Heart right ventricle (tissue), 16 donors: ENCODE results near the gene DNAH1. TPM values are rescaled to one million over a fixed set of nuclear protein-coding genes. Genes with fewer than 3 reads are reported as not detected.

Experiments used
- ATAC-seq, 8 donors: fragments of 200-7000 bp; cut with Tn5 transposase; one replicate each; pipeline ENCODE4 v1.9.1; 2020; ENCODE audit warnings: mild to moderate bottlenecking in 8 of 8, moderate library complexity in 8 of 8, moderate number of reproducible peaks in 1 of 8
- DNase-seq, 2 donors: peaks; one replicate each; pipeline ENCODE4 v3.0.0-alpha.2; 2020
- H3K27ac ChIP-seq, 10 donors: fragments of 200-600 bp; sonication (generic) in 2 of 10; one replicate each; pipeline versions ENCODE4 v1.5.0 to v1.8.0; 2020 to 2022; ENCODE audit warnings: mild to moderate bottlenecking in 3 of 10
- H3K27me3 ChIP-seq, 7 donors: fragments of 200-600 bp; one replicate each; pipeline ENCODE4 v1.8.0; 2021 to 2022; ENCODE audit warnings: mild to moderate bottlenecking in 2 of 7
- H3K36me3 ChIP-seq, 9 donors: fragments of 200-600 bp; sonication (generic) in 1 of 9; one replicate each; pipeline versions ENCODE4 v1.5.0 to v1.8.0; 2020 to 2022; ENCODE audit warnings: mild to moderate bottlenecking in 2 of 9
- H3K4me1 ChIP-seq, 9 donors: fragments of 200-600 bp; sonication (generic) in 1 of 9; one replicate each; pipeline versions ENCODE4 v1.5.0 to v1.8.0; 2020 to 2022; ENCODE audit warnings: mild to moderate bottlenecking in 4 of 9
- H3K4me3 ChIP-seq, 10 donors: fragments of 200-600 bp; sonication (generic) in 2 of 10; one replicate each; pipeline versions ENCODE4 v1.5.0 to v1.8.0; 2020 to 2022; ENCODE audit warnings: mild to moderate bottlenecking in 7 of 10, moderate library complexity in 2 of 10
- H3K9me3 ChIP-seq, 11 donors: fragments of 200-600 bp in 10 of 11; sonication (generic) in 2 of 11; one replicate each; pipeline versions ENCODE4 v1.5.0 to v1.8.0; 2013 to 2022; ENCODE audit warnings: mild to moderate bottlenecking in 2 of 11, control low read depth in 1 of 11, moderate library complexity in 1 of 11
- CTCF ChIP-seq, 9 donors: fragments of 200-600 bp; sonication (generic) in 2 of 9; IDR thresholded peaks; one replicate each; pipeline versions ENCODE4 v1.5.0 to v1.8.0; 2021 to 2022; ENCODE audit warnings: antibody characterized with exemption in 9 of 9, mild to moderate bottlenecking in 5 of 9, moderate library complexity in 1 of 9
- WGBS, 2 donors: extraction: QIAGEN DNeasy Blood & Tissue Kit; methylation state at CpG; one replicate each; pipeline ENCODE4 v1.1.7; 2013; ENCODE audit warnings: inconsistent platforms in 1 of 2; 5-methylcytosine and 5-hydroxymethylcytosine counted together
- intact Hi-C, 10 donors: fragments of 100-400 bp; cut with DNase I; formaldehyde crosslinking; loops; one replicate each; pipeline versions ENCODE4 v1.11.1 to v1.14.2; 2022
- polyA plus RNA-seq, 2 donors: library from polyadenylated mRNA; stranded (reverse); fragments of 200-250 nt; gene quantifications; one replicate each; pipeline ENCODE4 v1.2.3, GENCODE V29; 2013
- total RNA-seq, 10 donors: library from RNA; stranded (reverse); fragmentation: NEBNext Ultra II Directional in 3 of 10; extraction: Animal tissue kit (Norgen Biotek cat#: 25700) in 3 of 10; gene quantifications; one replicate each; pipeline versions ENCODE4 v1.2.1 to v1.2.4, GENCODE V29; 2021 to 2023
- donor health status: Arrhythmogenic right ventricular cardiomyopathy.
- donor health status: ischemic (EF 13 %, LVEDD 7.1; RV severe dilation, severe dysfunction).
- donor health status: healthy with polysubstance abuse.
- donor health status: DM: no; HTN: yes; CAD: no.
- donor health status: DM: no; HTN: no; CAD: no.
- donor health status: ischemic (EF 25% LVEDD 6.9; RV normal size, moderate dysfunction).
- donor health status: ischemic (EF 25% LVEDD 5.7; RV mildly dilated, moderate dysfunction).
- donor health status: healthy.
- donor health status: DM: yes; HTN: yes; CAD: no.
- donor health status: Ischemic cardiomyopathy.
- donor health status: ischemic (EF 35%, LVEDD 5.7; RV mildly dilated, moderate dysfunction).
- donor health status: nonischemic (EF 11% LVEDD 7.7; RV severe dilation, severe dysfunction).
- donor health status: DM: yes; HTN: yes; CAD: no.
- donor health status: PGD.
- donor health status: ischemic (EF 29% LVEDD 5.4; RV normal size, mild dysfunction).
- donor health status: nonischemic (EF 23%, LVEDD 6.1; RV moderate dilation, normal function).

Gene DNAH1
- total and polyA plus RNA-seq, 12 donors: 0.99 to 6.4 (median 2.8) TPM

GRCh38 chr3:52359116-52359855 is 43.2 kb downstream of the DNAH1 start:
- no peaks in the 10 kb centered on the region for H3K9me3 ChIP-seq
- intact Hi-C loops: no loop called here
- ATAC-seq (no peak), DNase-seq (peak in 1 of 2 donors; percentile 2)
- no peak for TF ChIP-seq CTCF (IDR thresholded peaks at IDR 0.05)
- no peak overlapping the region for H3K4me3 ChIP-seq
- no peaks in the 10 kb centered on the region for H3K4me1 ChIP-seq
- peaks cover 0 to 99% (median 9%) of the 10 kb centered on the region in 9 donors for H3K36me3 ChIP-seq
- no peak overlapping the region for H3K27ac ChIP-seq
- no peaks in the 10 kb centered on the region for H3K27me3 ChIP-seq
- 89 to 93% methylated on average over 12 of the region's 12 CpGs for WGBS, 2 donors

DNA sequence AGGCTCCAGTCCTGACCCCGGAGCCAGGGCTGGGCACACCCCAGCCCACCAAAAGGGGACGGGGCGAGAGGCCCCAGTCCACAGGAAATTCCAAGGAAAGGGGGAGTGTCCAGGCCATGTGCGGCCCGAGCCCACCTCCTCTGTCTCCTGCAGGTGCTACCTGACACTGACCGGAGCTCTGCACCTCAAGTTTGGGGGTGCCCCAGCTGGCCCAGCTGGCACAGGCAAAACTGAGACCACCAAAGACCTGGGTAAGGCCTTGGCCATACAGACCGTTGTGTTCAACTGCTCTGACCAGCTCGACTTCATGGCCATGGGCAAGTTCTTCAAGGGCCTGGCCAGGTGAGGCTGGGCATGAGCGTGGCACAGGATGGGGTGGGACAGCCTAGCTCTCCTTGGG is 44.9 kb downstream of the DNAH1 start:
- 91 to 92% methylated on average over 9 of the region's 9 CpGs for WGBS, 2 donors
- no peak for TF ChIP-seq CTCF (IDR thresholded peaks at IDR 0.05)
- H3K4me1 ChIP-seq: no peaks in the 10 kb centered on the region
- DNase-seq (no peak), ATAC-seq (no peak)
- peaks cover 0 to 99% (median 9%) of the 10 kb centered on the region in 9 donors for H3K36me3 ChIP-seq
- H3K27me3 ChIP-seq: no peaks in the 10 kb centered on the region
- H3K27ac ChIP-seq: no peak overlapping the region
- no peaks in the 10 kb centered on the region for H3K9me3 ChIP-seq
- H3K4me3 ChIP-seq: no peak overlapping the region
- intact Hi-C loops: no loop called here

- ATAC-seq: no peak
- WGBS, 2 donors: 97 to 98% methylated on average over 13 of the region's 13 CpGs
- intact Hi-C loops: no loop called here
- H3K4me1 ChIP-seq: no peaks in the 10 kb centered on the region
- peaks cover 0 to 99% (median 9%) of the 10 kb centered on the region in 9 donors for H3K36me3 ChIP-seq
- H3K4me3 ChIP-seq: no peak overlapping the region
- TF ChIP-seq CTCF (IDR thresholded peaks at IDR 0.05): no peak
- DNase-seq: no peak
- no peaks in the 10 kb centered on the region for H3K9me3 ChIP-seq
- no peak overlapping the region for H3K27ac ChIP-seq
- no peaks in the 10 kb centered on the region for H3K27me3 ChIP-seq
Measured at GRCh38 chr3:52361454-52361853, 45.3 kb downstream of the DNAH1 start.

GRCh38 chr3:52361898-52362297 is 45.8 kb downstream of the DNAH1 start:
- Histone ChIP-seq H3K9me3 (no peaks in the 10 kb centered on the region), H3K27me3 (no peaks in the 10 kb centered on the region), H3K4me3 (no peak overlapping the region), H3K4me1 (no peaks in the 10 kb centered on the region), H3K27ac (no peak overlapping the region), H3K36me3 (peaks cover 0 to 99% (median 9%) of the 10 kb centered on the region in 9 donors)
- intact Hi-C loops: no loop called here
- TF ChIP-seq CTCF (IDR thresholded peaks at IDR 0.05): no peak
- WGBS, 2 donors: 81 to 84% methylated on average over 4 of the region's 4 CpGs
- ATAC-seq (no peak), DNase-seq (no peak)
